GM23338 (cell line): ENCODE data around the gene YPEL2. TPM values are rescaled to one million over a fixed set of nuclear protein-coding genes. Genes with fewer than 3 reads are reported as not detected.

ENCODE experiments used
- ATAC-seq: fragments of 200-7000 bp; cut with Tn5 transposase; 3 replicates; pipeline ENCODE4 v1.9.1; 2020
- DNase-seq: peaks from one replicate; pipeline ENCODE4 v3.0.0-alpha.2; 2015; ENCODE audit warnings: low spot score
- H2AFZ ChIP-seq: fragments of 200-600 bp; sonication (generic); 2 replicates; pipeline ENCODE4 v1.8.0; 2016; ENCODE audit warnings: antibody characterized with exemption, mild to moderate bottlenecking, moderate library complexity
- H3F3A ChIP-seq: fragments of 200-600 bp; sonication (generic); replicated peaks from 2 replicates; pipeline ENCODE4 v1.8.0; 2017; ENCODE audit warnings: antibody characterized with exemption, mixed run types, low read depth
- H3K27ac ChIP-seq: fragments of 200-600 bp; sonication (generic); 2 replicates; pipeline ENCODE4 v1.6.1; 2016; ENCODE audit warnings: low read depth
- H3K27me3 ChIP-seq: fragments of 200-600 bp; sonication (generic); 2 replicates; pipeline ENCODE4 v1.8.0; 2016; ENCODE audit warnings: mild to moderate bottlenecking, mixed run types, moderate library complexity; ENCODE audit not compliant: insufficient read depth
- H3K36me3 ChIP-seq: fragments of 200-600 bp; sonication (generic); 2 replicates; pipeline ENCODE4 v1.8.0; 2016; ENCODE audit warnings: mild to moderate bottlenecking; ENCODE audit not compliant: insufficient read depth
- H3K4me1 ChIP-seq: fragments of 200-600 bp; sonication (generic); 2 replicates; pipeline ENCODE4 v1.8.0; 2016; ENCODE audit warnings: mild to moderate bottlenecking, moderate library complexity; ENCODE audit not compliant: insufficient read depth
- H3K4me2 ChIP-seq: fragments of 200-600 bp; sonication (generic); 2 replicates; pipeline ENCODE4 v1.7.1; 2017; ENCODE audit warnings: mixed run types
- H3K4me3 ChIP-seq: fragments of 200-600 bp; sonication (generic); 2 replicates; pipeline ENCODE4 v1.6.1; 2016; ENCODE audit warnings: mixed run types
- H3K79me2 ChIP-seq: fragments of 200-600 bp; sonication (generic); replicated peaks from 2 replicates; pipeline ENCODE4 v1.8.0; 2017; ENCODE audit warnings: mild to moderate bottlenecking; ENCODE audit not compliant: insufficient read depth
- H3K9me2 ChIP-seq: fragments of 200-600 bp; sonication (generic); 2 replicates; pipeline ENCODE4 v1.8.0; 2017; ENCODE audit not compliant: insufficient read depth
- H4K20me1 ChIP-seq: fragments of 200-600 bp; sonication (generic); replicated peaks from 2 replicates; pipeline ENCODE4 v1.8.0; 2017; ENCODE audit warnings: mild to moderate bottlenecking; ENCODE audit not compliant: insufficient read depth
- H3K27ac Mint-ChIP-seq: 2 replicates; pipeline ENCODE4 v1.8.0; 2020; ENCODE audit warnings: inconsistent platforms, mild to moderate bottlenecking, moderate library complexity, mixed read lengths
- H3K27me3 Mint-ChIP-seq: 3 replicates; pipeline ENCODE4 v1.8.0; 2022; ENCODE audit warnings: low read depth, mild to moderate bottlenecking, moderate library complexity, mixed read lengths, inconsistent platforms; ENCODE audit not compliant: insufficient read depth, poor library complexity
- H3K36me3 Mint-ChIP-seq: 3 replicates; pipeline ENCODE4 v1.8.0; 2021; ENCODE audit warnings: low read depth, mild to moderate bottlenecking, inconsistent platforms, moderate library complexity, mixed read lengths
- H3K4me1 Mint-ChIP-seq: 3 replicates; pipeline ENCODE4 v1.8.0; 2020; ENCODE audit warnings: mild to moderate bottlenecking, inconsistent platforms, mixed read lengths
- H3K4me3 Mint-ChIP-seq: 3 replicates; pipeline ENCODE4 v1.8.0; 2021; ENCODE audit warnings: moderate library complexity, mild to moderate bottlenecking, inconsistent platforms, mixed read lengths
- H3K9me3 Mint-ChIP-seq: 3 replicates; pipeline ENCODE4 v1.8.0; 2020; ENCODE audit warnings: moderate library complexity, mild to moderate bottlenecking, inconsistent platforms, mixed read lengths
- EZH2 ChIP-seq: fragments of 200-600 bp; sonication (generic); IDR thresholded peaks from one replicate; pipeline ENCODE4 v1.8.0; 2017; ENCODE audit warnings: antibody characterized with exemption, mild to moderate bottlenecking, low read depth; ENCODE audit not compliant: unreplicated experiment
- EZH2phosphoT487 ChIP-seq: fragments of 200-600 bp; sonication (generic); IDR thresholded peaks from one replicate; pipeline ENCODE4 v1.8.1; 2018; ENCODE audit warnings: antibody characterized with exemption; ENCODE audit not compliant: unreplicated experiment
- POLR2AphosphoS5 ChIP-seq: IDR thresholded peaks from 2 replicates; pipeline ENCODE4 v1.6.1; 2016; ENCODE audit warnings: antibody characterized with exemption, low read depth
- STAT1 ChIP-seq: IDR thresholded peaks from one replicate; pipeline ENCODE4 v1.6.1; 2016; ENCODE audit warnings: antibody characterized with exemption; ENCODE audit not compliant: unreplicated experiment
- polyA plus RNA-seq: library from polyadenylated mRNA; unstranded; fragments of >200 nt; fragmentation: Nextera tagmentation; extraction: Ambion mirVana; gene quantifications from 2 replicates; pipeline ENCODE4 v1.2.1, GENCODE V29; 2016
- total RNA-seq: library from RNA; depleted of rRNA; stranded (reverse); fragments of >200 nt; shearing (Covaris generic); gene quantifications from 2 replicates; pipeline ENCODE4 v1.2.3, GENCODE V29; 2014
- TF ChIP-seq, protein P1 (sequence below): fragments of 250-450 bp; sonication (Bioruptor Pico); IDR thresholded peaks from 2 replicates; pipeline ENCODE4 v1.5.0; 2020; ENCODE audit warnings: mild to moderate bottlenecking, moderate library complexity
- TF ChIP-seq, protein P2 (sequence below): IDR thresholded peaks from 2 replicates; pipeline ENCODE4 v1.6.1; 2016; ENCODE audit warnings: antibody characterized with exemption

YPEL2 gene
- total and polyA plus RNA-seq, 2 experiments from 2014 or later: 4.1 to 5.2 TPM

DNA sequence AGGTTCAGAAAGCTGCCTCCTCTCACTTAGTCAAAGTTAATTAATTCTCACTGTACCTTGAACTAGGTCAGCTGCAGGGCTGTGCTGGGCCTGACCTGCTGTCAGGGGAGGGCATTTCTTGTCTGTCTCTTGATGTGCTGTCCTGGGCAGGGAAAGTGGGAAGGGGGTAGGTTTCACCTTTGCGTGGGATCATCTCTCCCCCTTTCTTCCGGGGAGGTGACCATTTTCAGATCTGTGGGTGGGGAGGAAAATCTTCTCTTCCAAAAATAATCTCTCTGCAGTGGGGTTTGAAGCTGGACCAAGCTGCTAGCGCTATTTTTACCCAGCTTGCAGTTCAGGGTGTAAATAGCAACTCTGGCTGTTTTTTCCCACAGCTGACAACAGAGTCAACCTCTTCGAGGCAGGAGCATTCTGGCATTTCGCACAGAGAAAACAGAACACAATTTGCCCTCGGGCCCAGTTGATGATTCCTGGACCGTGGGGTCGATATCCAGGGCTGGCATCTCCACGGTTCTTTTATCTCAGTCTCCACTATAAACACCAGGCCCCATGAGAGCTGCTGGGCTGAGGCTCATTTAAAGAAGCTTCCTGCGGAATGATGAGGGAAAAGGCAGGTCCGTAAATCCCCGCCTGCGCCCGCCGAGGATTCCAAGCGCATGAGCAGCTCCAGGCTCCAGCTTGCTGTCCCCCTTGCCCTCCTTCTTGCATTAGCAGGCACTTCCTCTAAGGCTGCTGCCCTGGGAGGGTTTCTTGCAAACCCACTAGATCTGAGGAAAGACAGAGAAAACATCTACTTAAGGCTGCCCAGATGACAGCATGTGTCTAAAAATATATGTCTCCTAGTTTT lies 93.9 kb downstream of the YPEL2 start (continued):
- TF ChIP-seq, protein P1, sequence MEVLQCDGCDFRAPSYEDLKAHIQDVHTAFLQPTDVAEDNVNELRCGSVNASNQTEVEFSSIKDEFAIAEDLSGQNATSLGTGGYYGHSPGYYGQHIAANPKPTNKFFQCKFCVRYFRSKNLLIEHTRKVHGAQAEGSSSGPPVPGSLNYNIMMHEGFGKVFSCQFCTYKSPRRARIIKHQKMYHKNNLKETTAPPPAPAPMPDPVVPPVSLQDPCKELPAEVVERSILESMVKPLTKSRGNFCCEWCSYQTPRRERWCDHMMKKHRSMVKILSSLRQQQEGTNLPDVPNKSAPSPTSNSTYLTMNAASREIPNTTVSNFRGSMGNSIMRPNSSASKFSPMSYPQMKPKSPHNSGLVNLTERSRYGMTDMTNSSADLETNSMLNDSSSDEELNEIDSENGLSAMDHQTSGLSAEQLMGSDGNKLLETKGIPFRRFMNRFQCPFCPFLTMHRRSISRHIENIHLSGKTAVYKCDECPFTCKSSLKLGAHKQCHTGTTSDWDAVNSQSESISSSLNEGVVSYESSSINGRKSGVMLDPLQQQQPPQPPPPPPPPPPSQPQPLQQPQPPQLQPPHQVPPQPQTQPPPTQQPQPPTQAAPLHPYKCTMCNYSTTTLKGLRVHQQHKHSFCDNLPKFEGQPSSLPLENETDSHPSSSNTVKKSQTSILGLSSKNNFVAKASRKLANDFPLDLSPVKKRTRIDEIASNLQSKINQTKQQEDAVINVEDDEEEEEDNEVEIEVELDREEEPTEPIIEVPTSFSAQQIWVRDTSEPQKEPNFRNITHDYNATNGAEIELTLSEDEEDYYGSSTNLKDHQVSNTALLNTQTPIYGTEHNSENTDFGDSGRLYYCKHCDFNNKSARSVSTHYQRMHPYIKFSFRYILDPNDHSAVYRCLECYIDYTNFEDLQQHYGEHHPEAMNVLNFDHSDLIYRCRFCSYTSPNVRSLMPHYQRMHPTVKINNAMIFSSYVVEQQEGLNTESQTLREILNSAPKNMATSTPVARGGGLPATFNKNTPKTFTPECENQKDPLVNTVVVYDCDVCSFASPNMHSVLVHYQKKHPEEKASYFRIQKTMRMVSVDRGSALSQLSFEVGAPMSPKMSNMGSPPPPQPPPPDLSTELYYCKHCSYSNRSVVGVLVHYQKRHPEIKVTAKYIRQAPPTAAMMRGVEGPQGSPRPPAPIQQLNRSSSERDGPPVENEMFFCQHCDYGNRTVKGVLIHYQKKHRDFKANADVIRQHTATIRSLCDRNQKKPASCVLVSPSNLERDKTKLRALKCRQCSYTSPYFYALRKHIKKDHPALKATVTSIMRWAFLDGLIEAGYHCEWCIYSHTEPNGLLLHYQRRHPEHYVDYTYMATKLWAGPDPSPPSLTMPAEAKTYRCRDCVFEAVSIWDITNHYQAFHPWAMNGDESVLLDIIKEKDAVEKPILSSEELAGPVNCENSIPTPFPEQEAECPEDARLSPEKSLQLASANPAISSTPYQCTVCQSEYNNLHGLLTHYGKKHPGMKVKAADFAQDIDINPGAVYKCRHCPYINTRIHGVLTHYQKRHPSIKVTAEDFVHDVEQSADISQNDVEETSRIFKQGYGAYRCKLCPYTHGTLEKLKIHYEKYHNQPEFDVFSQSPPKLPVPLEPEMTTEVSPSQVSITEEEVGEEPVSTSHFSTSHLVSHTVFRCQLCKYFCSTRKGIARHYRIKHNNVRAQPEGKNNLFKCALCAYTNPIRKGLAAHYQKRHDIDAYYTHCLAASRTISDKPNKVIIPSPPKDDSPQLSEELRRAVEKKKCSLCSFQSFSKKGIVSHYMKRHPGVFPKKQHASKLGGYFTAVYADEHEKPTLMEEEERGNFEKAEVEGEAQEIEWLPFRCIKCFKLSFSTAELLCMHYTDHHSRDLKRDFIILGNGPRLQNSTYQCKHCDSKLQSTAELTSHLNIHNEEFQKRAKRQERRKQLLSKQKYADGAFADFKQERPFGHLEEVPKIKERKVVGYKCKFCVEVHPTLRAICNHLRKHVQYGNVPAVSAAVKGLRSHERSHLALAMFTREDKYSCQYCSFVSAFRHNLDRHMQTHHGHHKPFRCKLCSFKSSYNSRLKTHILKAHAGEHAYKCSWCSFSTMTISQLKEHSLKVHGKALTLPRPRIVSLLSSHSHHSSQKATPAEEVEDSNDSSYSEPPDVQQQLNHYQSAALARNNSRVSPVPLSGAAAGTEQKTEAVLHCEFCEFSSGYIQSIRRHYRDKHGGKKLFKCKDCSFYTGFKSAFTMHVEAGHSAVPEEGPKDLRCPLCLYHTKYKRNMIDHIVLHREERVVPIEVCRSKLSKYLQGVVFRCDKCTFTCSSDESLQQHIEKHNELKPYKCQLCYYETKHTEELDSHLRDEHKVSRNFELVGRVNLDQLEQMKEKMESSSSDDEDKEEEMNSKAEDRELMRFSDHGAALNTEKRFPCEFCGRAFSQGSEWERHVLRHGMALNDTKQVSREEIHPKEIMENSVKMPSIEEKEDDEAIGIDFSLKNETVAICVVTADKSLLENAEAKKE: no peak
- TF ChIP-seq EZH2phosphoT487 (no peak), STAT1 (no peak), POLR2AphosphoS5 (no peak)
- TF ChIP-seq, protein P2, sequence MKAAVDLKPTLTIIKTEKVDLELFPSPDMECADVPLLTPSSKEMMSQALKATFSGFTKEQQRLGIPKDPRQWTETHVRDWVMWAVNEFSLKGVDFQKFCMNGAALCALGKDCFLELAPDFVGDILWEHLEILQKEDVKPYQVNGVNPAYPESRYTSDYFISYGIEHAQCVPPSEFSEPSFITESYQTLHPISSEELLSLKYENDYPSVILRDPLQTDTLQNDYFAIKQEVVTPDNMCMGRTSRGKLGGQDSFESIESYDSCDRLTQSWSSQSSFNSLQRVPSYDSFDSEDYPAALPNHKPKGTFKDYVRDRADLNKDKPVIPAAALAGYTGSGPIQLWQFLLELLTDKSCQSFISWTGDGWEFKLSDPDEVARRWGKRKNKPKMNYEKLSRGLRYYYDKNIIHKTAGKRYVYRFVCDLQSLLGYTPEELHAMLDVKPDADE: no peak

DNA sequence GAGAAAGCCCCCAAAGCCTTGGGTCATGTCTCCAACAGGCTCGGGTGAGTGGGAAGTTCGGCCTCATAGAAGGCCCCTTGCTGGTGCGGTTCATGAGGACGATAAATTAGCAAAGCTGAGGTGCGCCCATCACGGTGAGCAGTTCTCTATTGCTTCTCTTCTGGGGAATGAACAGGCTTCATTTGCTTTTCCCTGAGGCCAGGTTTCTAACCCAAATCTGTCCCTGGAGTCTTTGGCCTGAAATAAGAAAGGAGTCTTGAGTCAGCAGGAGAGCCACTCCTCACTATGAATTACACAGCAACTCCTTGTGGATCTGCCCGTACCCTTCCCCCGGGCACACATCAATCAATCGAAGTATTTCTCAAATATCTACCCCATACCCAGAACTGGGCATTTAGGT lies 94.6 kb downstream of the YPEL2 start:
- no peak overlapping the region for H3K27ac Mint-ChIP-seq
- no peaks in the 10 kb centered on the region for H3K36me3 Mint-ChIP-seq
- ATAC-seq: no peak
- no peaks in the 10 kb centered on the region for H4K20me1 ChIP-seq
- no peaks in the 10 kb centered on the region for H3F3A ChIP-seq
- H3K27me3 ChIP-seq: no peaks in the 10 kb centered on the region
- no peak for DNase-seq
- no peaks in the 10 kb centered on the region for H3K36me3 ChIP-seq
- no peaks in the 10 kb centered on the region for H3K9me3 Mint-ChIP-seq
- H3K4me1 Mint-ChIP-seq: peaks cover 12% of the 10 kb centered on the region
- no peak overlapping the region for H3K4me3 Mint-ChIP-seq
- no peak overlapping the region for H3K27ac ChIP-seq
- peaks cover 3% of the 10 kb centered on the region for H3K27me3 Mint-ChIP-seq
- H3K4me1 ChIP-seq: no peaks in the 10 kb centered on the region
- no peaks in the 10 kb centered on the region for H3K79me2 ChIP-seq
- H3K4me2 ChIP-seq: no peak overlapping the region
- H3K9me2 ChIP-seq: no peaks in the 10 kb centered on the region
- H2AFZ ChIP-seq: peak overlapping the region; percentile 69
- no peak overlapping the region for H3K4me3 ChIP-seq
- TF ChIP-seq, protein P2: no peak
- TF ChIP-seq POLR2AphosphoS5 (no peak), EZH2 (no peak)
